Erythroblast (primary cell): ENCODE data around the gene MACROD2.

ENCODE experiments used
- GATA1 ChIP-seq: IDR thresholded peaks from 2 replicates; pipeline ENCODE4 v1.6.1; 2011; ENCODE audit warnings: low read depth, mild to moderate bottlenecking, control low read depth, low read length, moderate library complexity
- POLR2A ChIP-seq: IDR thresholded peaks from 2 replicates; pipeline ENCODE4 v1.6.1; 2011; ENCODE audit warnings: mild to moderate bottlenecking, low read length

- no peak for TF ChIP-seq POLR2A
- TF ChIP-seq GATA1 = no peak
Measured at GRCh38 chr20:14902432-14903089, 907.2 kb downstream of the MACROD2 start.
